Measurements from ENCODE around the gene FKBP8.
"Not testable (repeated sequence)": the region's sequence is repeated elsewhere in the genome, so short reads cannot be mapped to it uniquely, and the experiment has no call there.

FKBP8 gene

GRCh38 chr19:18558604-18559003 lies 15.2 kb upstream of the FKBP8 start:
- no peak for DNase-seq (ENCODE audit: low read depth in 2 of 2)

- DNase-seq (ENCODE audit: low read depth in 2 of 2): no peak
Observed at GRCh38 chr19:18558202-18558555, 14.8 kb upstream of the FKBP8 start.

GRCh38 chr19:18557411-18558201 lies 14.2 kb upstream of the FKBP8 start, which contains the start of gene KXD1:
Gene KXD1, plus strand, starts transcription at chr19:18557870. Its CDS starts 4,187 bp downstream, at chr19:18562057.
- DNase-seq (ENCODE audit: low read depth in 2 of 2): peak; percentile 98 to 99

GRCh38 chr19:18551631-18552030 lies 8.3 kb upstream of the FKBP8 start:
- no peak for DNase-seq (ENCODE audit: low read depth in 2 of 2)

- peak; percentile 69 to 81 for DNase-seq (ENCODE audit: low read depth in 2 of 2)
Observed at GRCh38 chr19:18543814-18544475, 572 bp upstream of the FKBP8 start.

- no peak for DNase-seq (ENCODE audit: low read depth in 2 of 2)
Observed at GRCh38 chr19:18541992-18542940, 1.1 kb downstream of the FKBP8 start.

GRCh38 chr19:18541258-18541991 lies 1.9 kb downstream of the FKBP8 start:
- no peak for DNase-seq (ENCODE audit: low read depth in 2 of 2)

- DNase-seq (ENCODE audit: low read depth in 2 of 2): not testable (repeated sequence)
Observed at GRCh38 chr19:18540200-18540599, 3.2 kb downstream of the FKBP8 start.

- DNase-seq (ENCODE audit: low read depth in 2 of 2): no peak
Observed at GRCh38 chr19:18539372-18539771, 4.0 kb downstream of the FKBP8 start.

- no peak for DNase-seq (ENCODE audit: low read depth in 2 of 2)
Observed at GRCh38 chr19:18538115-18538514, 5.3 kb downstream of the FKBP8 start.

GRCh38 chr19:18537431-18537830 lies 5.9 kb downstream of the FKBP8 start:
- no peak for DNase-seq (ENCODE audit: low read depth in 2 of 2)

- DNase-seq (ENCODE audit: low read depth in 2 of 2): no peak
Observed at GRCh38 chr19:18536475-18536874, 6.9 kb downstream of the FKBP8 start.

- DNase-seq (ENCODE audit: low read depth in 2 of 2): no peak
Observed at GRCh38 chr19:18533058-18533457, 10.3 kb downstream of the FKBP8 start.

- DNase-seq (ENCODE audit: low read depth in 2 of 2): no peak
Observed at GRCh38 chr19:18532168-18532890, 11.0 kb downstream of the FKBP8 start.

GRCh38 chr19:18531485-18531884 lies 11.9 kb downstream of the FKBP8 start:
- no peak for DNase-seq (ENCODE audit: low read depth in 2 of 2)

GRCh38 chr19:18529782-18530181 lies 13.6 kb downstream of the FKBP8 start:
- no peak for DNase-seq (ENCODE audit: low read depth in 2 of 2)

- DNase-seq (ENCODE audit: low read depth in 2 of 2): no peak
Observed at GRCh38 chr19:18526316-18526715, 17.1 kb downstream of the FKBP8 start.

- no peak for DNase-seq (ENCODE audit: low read depth in 2 of 2)
Observed at GRCh38 chr19:18523841-18524240, 19.5 kb downstream of the FKBP8 start.

- DNase-seq (ENCODE audit: low read depth in 2 of 2): not testable (repeated sequence)
Observed at GRCh38 chr19:18522862-18523440, 20.4 kb downstream of the FKBP8 start.

- DNase-seq (ENCODE audit: low read depth in 2 of 2): peak; percentile 100
Observed at GRCh38 chr19:18522124-18522861, 21.1 kb downstream of the FKBP8 start.

Measured in stimulated activated CD4-positive, alpha-beta T cell treated with anti-CD3 and anti-CD28 coated beads, Interleukin-15, amount 100 ng/mL, for 48 hours (primary cell).